Keratinocyte (primary cell): ENCODE measurements around the gene TARP.

ENCODE experiments used
- DNase-seq: peaks from one replicate; pipeline ENCODE4 v3.0.0-alpha.2; 2011; ENCODE audit warnings: low read depth, missing footprints, low spot score
- FAIRE-seq: peaks from 2 replicates; lab custom pipeline; 2011; peaks lifted over from hg19 to GRCh38; lab: Jason Lieb, UNC
- H2AFZ ChIP-seq: 2 replicates; pipeline ENCODE4 v1.6.0; 2012; ENCODE audit warnings: low read length, control low read depth, inconsistent platforms; ENCODE audit not compliant: control insufficient read depth
- H3K27ac ChIP-seq: 2 replicates; pipeline ENCODE4 v1.5.1; 2011; ENCODE audit warnings: low read length; ENCODE audit not compliant: control insufficient read depth, insufficient read depth
- H3K27me3 ChIP-seq: 3 replicates; pipeline ENCODE4 v1.6.0; 2011; ENCODE audit warnings: low read length; ENCODE audit not compliant: control insufficient read depth, insufficient read depth; ENCODE audit errors: extremely low read depth
- H3K36me3 ChIP-seq, 2 experiments: 2 replicates in 1 of 2; 3 replicates in 1 of 2; pipeline ENCODE4 v1.5.1; 2011; ENCODE audit warnings: low read length in 2 of 2, mild to moderate bottlenecking in 1 of 2; ENCODE audit not compliant: control insufficient read depth in 2 of 2, insufficient read depth in 2 of 2; ENCODE audit errors: extremely low read depth in 1 of 2
- H3K4me1 ChIP-seq: 3 replicates; pipeline ENCODE4 v1.5.1; 2011; ENCODE audit warnings: low read length; ENCODE audit not compliant: control insufficient read depth, insufficient read depth; ENCODE audit errors: extremely low read depth
- H3K4me2 ChIP-seq: 3 replicates; pipeline ENCODE4 v1.6.0; 2011; ENCODE audit warnings: low read depth, low read length; ENCODE audit not compliant: control insufficient read depth, insufficient read depth; ENCODE audit errors: extremely low read depth
- H3K4me3 ChIP-seq, 3 experiments: fragments of 200-600 bp in 1 of 3; sonication (generic) in 1 of 3; 2 replicates in 2 of 3; 3 replicates in 1 of 3; pipeline ENCODE4 v1.5.1; 2011 to 2016; ENCODE audit warnings: low read length in 3 of 3, mild to moderate bottlenecking in 3 of 3, control low read depth in 2 of 3, inconsistent platforms in 1 of 3, low read depth in 1 of 3, mixed read lengths in 1 of 3, mixed run types in 1 of 3, moderate library complexity in 1 of 3; ENCODE audit not compliant: control insufficient read depth in 2 of 3, insufficient read depth in 2 of 3; ENCODE audit errors: extremely low read depth in 1 of 3
- H3K79me2 ChIP-seq: 2 replicates; pipeline ENCODE4 v1.6.0; 2012; ENCODE audit warnings: low read length; ENCODE audit not compliant: control insufficient read depth, insufficient read depth
- H3K9ac ChIP-seq: 3 replicates; pipeline ENCODE4 v1.6.0; 2011; ENCODE audit warnings: low read length; ENCODE audit not compliant: control insufficient read depth, insufficient read depth; ENCODE audit errors: extremely low read depth
- H3K9me1 ChIP-seq: 3 replicates; pipeline ENCODE4 v1.6.0; 2011; ENCODE audit warnings: low read length; ENCODE audit not compliant: control insufficient read depth, insufficient read depth; ENCODE audit errors: extremely low read depth
- H3K9me3 ChIP-seq: 2 replicates; pipeline ENCODE4 v1.5.1; 2012; ENCODE audit warnings: low read depth, low read length; ENCODE audit not compliant: control insufficient read depth
- H4K20me1 ChIP-seq: 3 replicates; pipeline ENCODE4 v1.6.0; 2011; ENCODE audit warnings: low read length; ENCODE audit not compliant: control insufficient read depth, insufficient read depth; ENCODE audit errors: extremely low read depth
- EZH2 ChIP-seq: IDR thresholded peaks from one replicate; pipeline ENCODE4 v1.6.1; 2012; ENCODE audit warnings: inconsistent platforms, mild to moderate bottlenecking, low read length, moderate library complexity
- dilution Hi-C: fragments of 300-500 bp; cut with MboI; formaldehyde crosslinking; loops from one replicate; pipeline ENCODE4 v1.7.0; 2020; ENCODE audit warnings: low sequenced_read_pairs; ENCODE audit not compliant: extremely low pct_ligation_motif_present
- TF ChIP-seq, protein P1 (sequence below), 3 experiments: IDR thresholded peaks in 1 of 3; conservative IDR thresholded peaks in 1 of 3; optimal IDR thresholded peaks in 1 of 3; 2 replicates in 2 of 3; 3 replicates in 1 of 3; pipeline versions ENCODE3 to v1.5.1; 2011; ENCODE audit warnings: low read length in 3 of 3, mild to moderate bottlenecking in 3 of 3, moderate library complexity in 2 of 3, control low read depth in 1 of 3, inconsistent platforms in 1 of 3; ENCODE audit not compliant: insufficient read depth in 2 of 3; ENCODE audit errors: extremely low read depth in 1 of 3

Gene TARP

DNA sequence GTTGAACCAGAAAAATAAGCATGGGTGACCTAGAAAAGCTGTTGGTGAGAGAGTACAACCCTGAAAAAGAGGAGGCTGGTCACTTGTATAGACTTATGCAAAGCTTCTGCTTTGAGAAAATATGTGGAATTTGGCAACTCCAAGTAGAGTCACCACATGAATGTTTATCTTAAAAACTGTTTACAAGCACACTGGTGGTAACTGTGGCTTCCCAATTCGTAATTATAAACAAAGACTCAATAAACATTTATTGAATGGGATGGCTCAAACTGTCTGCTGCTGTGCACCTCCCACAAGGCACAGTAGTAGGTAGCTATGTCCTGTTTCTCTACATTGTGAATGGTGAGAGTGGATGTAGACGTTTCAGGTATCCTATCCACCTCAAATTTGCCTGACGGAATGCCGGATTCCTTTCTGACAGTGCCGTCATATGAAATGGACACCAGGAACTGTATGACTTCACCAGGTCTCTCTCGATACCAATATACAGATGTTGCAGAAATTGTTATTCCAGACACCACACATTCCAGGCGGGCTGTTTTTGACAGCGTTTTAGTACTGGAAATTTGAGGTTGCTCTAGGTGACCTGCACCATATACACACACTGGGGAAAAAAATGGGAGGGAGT, 43.4 kb upstream of the TARP start:
- dilution Hi-C loops, result no loop called here
- Histone ChIP-seq H3K9ac (no peak overlapping the region), H4K20me1 (no peaks in the 10 kb centered on the region), H3K27ac (no peak overlapping the region), H3K9me1 (no peaks in the 10 kb centered on the region), H3K4me1 (no peaks in the 10 kb centered on the region), H3K79me2 (no peaks in the 10 kb centered on the region), H3K4me3 (no peak overlapping the region), H3K9me3 (no peaks in the 10 kb centered on the region), H3K27me3 (no peaks in the 10 kb centered on the region), H2AFZ (no peak overlapping the region), H3K36me3 (no peaks in the 10 kb centered on the region), H3K4me2 (no peak overlapping the region)
- DNase-seq (no peak), FAIRE-seq (no peak)
- TF ChIP-seq EZH2, result no peak
- TF ChIP-seq, protein P1, sequence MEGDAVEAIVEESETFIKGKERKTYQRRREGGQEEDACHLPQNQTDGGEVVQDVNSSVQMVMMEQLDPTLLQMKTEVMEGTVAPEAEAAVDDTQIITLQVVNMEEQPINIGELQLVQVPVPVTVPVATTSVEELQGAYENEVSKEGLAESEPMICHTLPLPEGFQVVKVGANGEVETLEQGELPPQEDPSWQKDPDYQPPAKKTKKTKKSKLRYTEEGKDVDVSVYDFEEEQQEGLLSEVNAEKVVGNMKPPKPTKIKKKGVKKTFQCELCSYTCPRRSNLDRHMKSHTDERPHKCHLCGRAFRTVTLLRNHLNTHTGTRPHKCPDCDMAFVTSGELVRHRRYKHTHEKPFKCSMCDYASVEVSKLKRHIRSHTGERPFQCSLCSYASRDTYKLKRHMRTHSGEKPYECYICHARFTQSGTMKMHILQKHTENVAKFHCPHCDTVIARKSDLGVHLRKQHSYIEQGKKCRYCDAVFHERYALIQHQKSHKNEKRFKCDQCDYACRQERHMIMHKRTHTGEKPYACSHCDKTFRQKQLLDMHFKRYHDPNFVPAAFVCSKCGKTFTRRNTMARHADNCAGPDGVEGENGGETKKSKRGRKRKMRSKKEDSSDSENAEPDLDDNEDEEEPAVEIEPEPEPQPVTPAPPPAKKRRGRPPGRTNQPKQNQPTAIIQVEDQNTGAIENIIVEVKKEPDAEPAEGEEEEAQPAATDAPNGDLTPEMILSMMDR (optimal IDR thresholded peaks at IDR 0.05 in 1 of 3, IDR thresholded peaks at IDR 0.05 in 1 of 3, conservative IDR thresholded peaks at IDR 0.05 in 1 of 3; ENCODE audit: extremely low read depth in 1 of 3, insufficient read depth in 2 of 3, low read length in 3 of 3), result no peak

- Histone ChIP-seq H3K4me1 (no peaks in the 10 kb centered on the region), H3K27me3 (peaks cover 4% of the 10 kb centered on the region), H2AFZ (no peak overlapping the region), H3K36me3 (no peaks in the 10 kb centered on the region), H3K9me1 (no peaks in the 10 kb centered on the region), H3K9ac (no peak overlapping the region), H3K9me3 (no peaks in the 10 kb centered on the region), H3K4me3 (no peak overlapping the region), H4K20me1 (no peaks in the 10 kb centered on the region), H3K4me2 (no peak overlapping the region), H3K27ac (no peak overlapping the region), H3K79me2 (no peaks in the 10 kb centered on the region)
- FAIRE-seq (no peak), DNase-seq (no peak)
- dilution Hi-C loops, result no loop called here
- TF ChIP-seq, protein P1 (optimal IDR thresholded peaks at IDR 0.05 in 1 of 3, IDR thresholded peaks at IDR 0.05 in 1 of 3, conservative IDR thresholded peaks at IDR 0.05 in 1 of 3; ENCODE audit: extremely low read depth in 1 of 3, insufficient read depth in 2 of 3, low read length in 3 of 3), result no peak
- no peak for TF ChIP-seq EZH2
Observed at GRCh38 chr7:38315410-38315809, 42.0 kb upstream of the TARP start.
